HG02798 (cell line): ENCODE data around the gene ASIC4.
A peak's percentile ranks its signal among the peaks of the same experiment; 100 is the strongest.

Source experiments
- ATAC-seq: cut with Tn5 transposase; IDR thresholded peaks from one replicate; pipeline ENCODE4 v1.9.1; 2021; ENCODE audit warnings: mild to moderate bottlenecking; ENCODE audit not compliant: unreplicated experiment, poor library complexity

The ASIC4 gene

GRCh38 chr2:219497495-219498279, 16.6 kb upstream of the ASIC4 start:
- ATAC-seq = peak; percentile 28

GRCh38 chr2:219498280-219499057, 15.8 kb upstream of the ASIC4 start, which contains the start of gene GMPPA:
TSS of gene GMPPA (plus strand) at chr2:219498891. CDS start at chr2:219499976, 1,085 bp downstream.
- peak; percentile 93 for ATAC-seq

GRCh38 chr2:219499058-219499307, 15.3 kb upstream of the ASIC4 start:
- no peak for ATAC-seq

- no peak for ATAC-seq
Observed at GRCh38 chr2:219499555-219499954, 14.7 kb upstream of the ASIC4 start.

GRCh38 chr2:219500135-219500534, 14.1 kb upstream of the ASIC4 start:
- no peak for ATAC-seq

GRCh38 chr2:219501849-219502248, 12.4 kb upstream of the ASIC4 start:
- ATAC-seq = no peak

GRCh38 chr2:219502618-219503017, 11.7 kb upstream of the ASIC4 start:
- no peak for ATAC-seq

GRCh38 chr2:219505585-219505984, 8.7 kb upstream of the ASIC4 start:
- no peak for ATAC-seq

GRCh38 chr2:219506153-219506801, 8.0 kb upstream of the ASIC4 start:
- ATAC-seq = no peak

GRCh38 chr2:219506802-219507526, 7.3 kb upstream of the ASIC4 start:
- no peak for ATAC-seq

- ATAC-seq = no peak
Observed at GRCh38 chr2:219507581-219508443, 6.5 kb upstream of the ASIC4 start.

GRCh38 chr2:219508444-219508734, 5.9 kb upstream of the ASIC4 start:
- no peak for ATAC-seq

GRCh38 chr2:219508971-219509779, 5.1 kb upstream of the ASIC4 start:
- peak; percentile 8 for ATAC-seq

- peak; percentile 62 for ATAC-seq
Observed at GRCh38 chr2:219509780-219510511, 4.3 kb upstream of the ASIC4 start.

GRCh38 chr2:219510512-219511135, 3.7 kb upstream of the ASIC4 start:
- ATAC-seq = no peak

GRCh38 chr2:219511547-219512325, 2.5 kb upstream of the ASIC4 start:
- no peak for ATAC-seq

- no peak for ATAC-seq
Observed at GRCh38 chr2:219512524-219513216, 1.6 kb upstream of the ASIC4 start.
